ENCODE results near the gene RPS5. TPM values are rescaled to one million over a fixed set of nuclear protein-coding genes. Genes with fewer than 3 reads are reported as not detected.
"Not testable (repeated sequence)": the region's sequence is repeated elsewhere in the genome, so short reads cannot be mapped to it uniquely, and the experiment has no call there.

Gene RPS5
- total RNA-seq, 1 donor from 2014 or later = 1,568 TPM

DNA sequence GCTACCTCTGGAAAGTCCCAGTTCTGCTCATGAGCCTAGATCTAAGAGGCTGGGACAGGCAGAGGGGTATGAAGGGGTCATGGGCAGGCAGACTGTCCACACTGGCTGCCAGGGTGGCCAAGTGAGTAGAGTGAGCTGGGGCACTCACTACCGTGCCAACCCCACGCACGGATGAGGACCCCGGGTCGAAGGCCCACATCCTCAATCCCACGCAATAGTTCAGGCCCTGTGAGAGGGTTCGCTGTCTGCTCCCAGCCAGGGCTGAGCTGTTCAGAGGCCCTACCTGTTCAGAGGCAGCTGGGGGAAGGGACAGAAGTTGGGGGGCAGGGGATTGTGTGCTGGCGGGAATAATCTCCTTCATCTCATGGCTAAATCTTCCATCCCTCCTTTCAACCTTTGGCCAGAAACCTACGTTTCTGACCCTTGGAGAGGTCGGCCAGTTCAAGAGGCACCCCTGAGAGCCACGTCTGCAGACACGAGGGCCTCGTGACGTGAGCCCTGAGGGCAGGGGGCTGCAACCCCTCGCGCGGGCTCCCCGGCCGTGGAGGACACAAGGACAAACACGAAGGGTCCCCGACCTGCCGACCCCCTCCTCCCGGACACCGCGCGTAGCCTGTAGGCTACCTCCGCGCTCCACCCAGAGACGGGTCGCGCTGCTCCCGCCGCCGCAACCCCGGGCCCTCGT is 1.0 kb upstream of the RPS5 start:
- no peak for DNase-seq

DNA sequence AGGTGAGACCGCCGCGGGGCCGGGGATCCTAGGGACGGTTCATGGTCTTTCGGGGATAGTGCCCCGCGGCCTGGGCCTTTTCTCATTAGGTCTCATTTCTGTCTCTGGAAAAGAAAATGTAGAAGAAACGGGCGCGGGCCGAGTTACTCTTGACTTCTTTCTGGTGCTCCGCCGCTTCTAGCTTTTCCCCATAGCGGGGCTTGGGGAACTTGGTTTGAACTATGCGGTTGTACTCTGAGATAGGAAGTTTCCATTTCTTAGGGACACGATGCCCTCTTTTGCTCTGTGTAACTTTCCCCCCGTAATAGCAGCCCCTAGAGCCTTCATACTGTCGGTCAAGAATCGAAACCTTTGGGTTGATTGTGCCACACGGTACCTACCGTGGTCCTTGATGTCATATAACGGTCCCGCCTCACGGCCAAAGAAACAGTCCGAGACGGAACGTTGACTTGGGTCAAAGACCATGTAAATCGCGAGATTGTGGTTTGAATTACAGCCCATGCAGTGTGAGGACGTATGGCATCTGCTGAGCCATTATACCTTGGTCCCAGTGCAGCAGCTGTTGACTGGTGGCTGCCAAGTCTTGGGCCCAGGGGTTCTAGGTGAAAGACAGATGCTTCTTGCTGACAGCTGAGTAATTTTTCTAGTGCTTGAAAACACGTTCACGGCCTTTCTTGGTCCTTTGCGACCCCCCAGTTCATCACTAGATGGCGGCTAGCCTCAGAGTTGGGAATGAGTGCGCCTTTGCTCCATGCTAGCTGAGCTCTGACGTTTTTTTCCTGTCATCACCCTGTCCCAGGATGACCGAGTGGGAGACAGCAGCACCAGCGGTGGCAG is 487 bp downstream of the RPS5 start:
- no peak for DNase-seq

DNA sequence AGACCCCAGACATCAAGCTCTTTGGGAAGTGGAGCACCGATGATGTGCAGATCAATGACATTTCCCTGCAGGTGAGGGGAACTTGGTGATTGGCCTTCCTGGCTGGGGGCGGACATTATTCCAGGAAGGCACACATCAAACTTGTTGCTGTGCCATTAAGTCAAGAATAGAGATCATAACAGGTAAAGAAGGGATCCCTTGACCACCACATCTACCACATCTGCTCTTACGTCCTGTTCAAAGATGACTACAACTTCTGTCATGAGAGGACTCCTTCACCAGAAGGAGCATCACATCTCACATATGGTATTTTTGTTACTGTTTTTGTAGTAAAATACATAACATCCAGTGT is 1.1 kb downstream of the RPS5 start:
- no peak for DNase-seq

DNA sequence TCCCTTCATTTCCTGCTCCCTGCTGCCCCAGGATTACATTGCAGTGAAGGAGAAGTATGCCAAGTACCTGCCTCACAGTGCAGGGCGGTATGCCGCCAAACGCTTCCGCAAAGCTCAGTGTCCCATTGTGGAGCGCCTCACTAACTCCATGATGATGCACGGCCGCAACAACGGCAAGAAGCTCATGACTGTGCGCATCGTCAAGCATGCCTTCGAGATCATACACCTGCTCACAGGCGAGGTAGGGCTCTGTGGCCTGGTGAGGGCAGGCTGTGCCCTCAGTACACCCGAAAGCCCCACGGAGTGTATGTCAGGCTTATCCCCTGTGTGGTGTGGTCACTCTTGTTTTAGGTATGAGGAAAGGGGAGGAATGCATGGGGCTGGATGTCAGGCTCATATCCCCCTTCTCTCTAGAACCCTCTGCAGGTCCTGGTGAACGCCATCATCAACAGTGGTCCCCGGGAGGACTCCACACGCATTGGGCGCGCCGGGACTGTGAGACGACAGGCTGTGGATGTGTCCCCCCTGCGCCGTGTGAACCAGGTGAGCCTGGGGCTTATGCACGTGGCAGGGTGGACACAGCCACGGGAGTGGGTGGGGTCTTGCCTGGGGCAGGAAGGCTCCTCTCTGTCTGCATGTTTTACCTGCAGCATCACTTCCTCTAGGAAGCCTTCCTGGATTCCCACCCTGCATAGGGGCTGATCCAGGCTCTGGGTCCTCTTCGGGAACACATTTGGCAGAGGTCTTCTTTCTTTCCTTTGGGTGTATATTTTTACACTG is 6.1 kb downstream of the RPS5 start:
- DNase-seq = no peak

DNA sequence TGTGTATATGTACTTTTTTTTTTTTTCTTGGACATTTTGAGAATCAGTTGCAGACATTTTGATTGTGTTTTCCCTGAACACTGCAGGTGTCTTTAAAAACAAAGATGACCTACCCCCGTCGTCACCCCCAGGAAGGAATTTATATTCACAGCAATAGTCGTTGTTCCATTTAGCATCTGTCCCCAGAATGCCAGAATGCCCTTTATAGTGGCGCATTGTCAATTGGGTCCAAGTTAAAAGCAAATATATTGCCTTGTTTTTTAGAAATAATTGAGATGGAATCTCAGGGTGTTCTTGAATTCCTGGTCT is 6.6 kb downstream of the RPS5 start:
- DNase-seq = no peak

DNA sequence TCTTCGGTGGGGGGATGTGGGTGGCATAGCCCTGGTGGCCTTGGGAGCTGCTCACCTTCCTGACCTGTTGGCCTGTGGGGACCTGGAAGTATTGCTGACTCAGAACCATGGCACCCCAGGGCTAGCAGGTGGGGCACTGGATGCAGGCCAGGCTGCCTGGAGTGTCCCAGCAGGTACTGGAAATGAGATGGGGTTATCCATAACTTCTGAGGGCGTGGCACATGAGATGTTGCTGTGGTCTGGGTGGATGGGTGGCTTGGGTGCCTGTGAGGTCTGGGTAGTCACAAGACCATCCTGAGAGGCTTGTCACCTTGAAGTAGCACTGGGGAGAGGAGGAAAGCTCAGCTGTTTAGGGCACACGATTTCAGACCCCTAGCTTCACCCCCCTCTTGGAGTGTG is 7.8 kb downstream of the RPS5 start:
- DNase-seq = no peak

DNA sequence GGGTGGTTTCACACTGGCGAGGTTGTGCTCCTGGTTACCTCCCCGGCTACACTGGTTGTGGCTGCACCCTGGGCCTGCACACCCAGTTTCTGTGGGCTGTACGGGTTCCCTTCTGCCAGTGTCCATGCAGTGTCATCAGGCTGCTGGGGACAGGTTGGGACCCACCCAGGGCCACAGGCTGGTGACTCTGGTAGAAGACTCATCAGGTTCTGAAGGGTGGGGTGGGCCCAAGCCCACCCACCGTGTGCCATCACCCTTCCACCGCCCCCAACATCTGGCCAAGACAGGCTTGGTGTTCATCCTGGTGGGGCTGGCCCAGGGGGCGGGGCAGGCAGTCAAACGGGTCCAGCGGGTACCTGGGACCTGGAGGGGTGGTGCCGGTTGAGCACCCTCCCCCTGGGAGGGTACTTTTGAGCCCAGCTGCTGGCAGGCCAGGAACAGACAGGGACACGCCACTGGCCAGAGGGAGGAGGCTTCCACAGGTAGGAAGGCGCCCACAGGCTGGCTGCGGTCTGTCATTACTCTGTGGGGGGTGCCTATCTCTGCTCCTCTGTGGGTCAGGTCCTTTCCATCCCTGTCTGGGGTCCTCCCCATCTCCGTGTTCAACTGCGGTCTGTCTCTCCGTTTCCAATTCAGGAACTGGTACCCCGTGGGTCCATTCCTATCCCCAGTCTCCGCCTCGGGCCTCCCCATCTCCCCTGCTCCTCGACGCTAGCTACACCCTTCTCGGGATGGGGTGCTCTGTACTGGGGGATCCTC is 8.3 kb downstream of the RPS5 start, which contains the start of gene RNF225:
Gene RNF225 (plus strand): TSS at position 437 of the 759 bp plus-strand sequence. CDS start 434 bp downstream, outside the sequence.
- DNase-seq = no peak

DNA sequence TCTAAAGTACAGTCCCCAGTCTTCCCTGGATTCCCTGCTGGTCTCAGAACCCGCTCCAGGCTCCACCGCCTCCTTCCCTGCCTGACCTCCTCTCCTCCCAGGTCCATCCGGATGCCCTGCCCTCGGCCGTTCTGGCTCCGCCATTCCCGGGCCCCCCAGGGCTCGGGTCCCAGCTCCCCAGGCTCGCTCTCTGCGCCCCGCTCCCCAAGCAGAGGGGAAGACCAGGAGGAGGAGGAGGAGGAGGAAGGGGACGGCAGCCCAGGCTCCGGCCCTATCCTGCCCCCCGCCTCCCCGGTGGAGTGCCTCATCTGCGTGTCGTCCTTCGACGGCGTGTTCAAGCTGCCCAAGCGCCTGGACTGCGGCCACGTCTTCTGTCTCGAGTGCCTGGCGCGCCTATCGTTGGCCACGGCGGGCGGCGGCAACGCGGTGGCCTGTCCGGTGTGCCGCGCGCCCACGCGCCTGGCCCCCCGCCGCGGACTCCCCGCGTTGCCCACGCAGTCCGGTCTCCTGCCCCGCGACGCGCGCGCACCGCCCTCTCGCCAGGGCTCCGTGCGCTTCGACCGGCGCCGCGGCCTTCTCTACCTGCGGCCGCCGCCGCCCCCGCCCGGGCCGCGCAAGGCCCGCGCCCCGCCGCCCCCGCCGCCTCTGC is 9.0 kb downstream of the RPS5 start:
- no peak for DNase-seq

DNA sequence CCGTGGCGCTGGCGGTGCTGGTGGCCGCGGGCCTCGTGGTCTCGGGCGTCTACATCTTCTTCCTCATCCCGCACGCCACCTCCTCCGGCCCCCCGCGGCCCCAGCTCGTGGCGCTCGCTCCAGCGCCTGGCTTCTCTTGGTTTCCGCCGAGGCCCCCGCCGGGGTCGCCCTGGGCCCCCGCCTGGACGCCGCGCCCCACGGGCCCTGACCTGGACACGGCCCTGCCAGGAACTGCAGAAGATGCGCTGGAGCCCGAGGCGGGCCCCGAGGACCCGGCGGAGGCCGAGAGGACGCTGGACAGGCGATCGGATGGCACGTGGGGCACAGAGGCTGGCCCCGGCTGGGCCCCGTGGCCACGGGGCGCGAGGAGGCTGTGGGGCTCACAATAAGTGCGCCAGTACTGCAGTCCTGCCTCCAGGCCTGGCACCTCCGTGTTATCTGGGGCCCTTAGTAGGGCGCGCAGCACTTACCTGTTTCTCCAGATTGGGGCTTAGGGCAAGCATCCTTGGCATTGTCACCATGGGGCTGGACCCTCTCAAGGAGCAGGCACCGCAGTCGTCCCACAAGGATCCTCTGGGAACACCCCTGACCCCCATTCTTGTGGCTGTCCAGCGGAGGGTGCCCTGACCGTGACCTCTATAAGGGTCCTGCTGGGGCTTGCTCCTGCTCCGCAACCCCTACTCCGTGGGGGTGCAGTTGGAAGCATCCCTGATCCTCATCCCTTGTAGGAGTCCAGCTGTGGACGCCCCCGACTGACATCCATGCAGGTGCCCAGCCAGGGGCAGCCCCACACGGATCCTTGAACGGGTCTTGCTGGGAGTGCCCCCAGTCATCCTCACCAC is 9.8 kb downstream of the RPS5 start:
- DNase-seq = no peak

DNA sequence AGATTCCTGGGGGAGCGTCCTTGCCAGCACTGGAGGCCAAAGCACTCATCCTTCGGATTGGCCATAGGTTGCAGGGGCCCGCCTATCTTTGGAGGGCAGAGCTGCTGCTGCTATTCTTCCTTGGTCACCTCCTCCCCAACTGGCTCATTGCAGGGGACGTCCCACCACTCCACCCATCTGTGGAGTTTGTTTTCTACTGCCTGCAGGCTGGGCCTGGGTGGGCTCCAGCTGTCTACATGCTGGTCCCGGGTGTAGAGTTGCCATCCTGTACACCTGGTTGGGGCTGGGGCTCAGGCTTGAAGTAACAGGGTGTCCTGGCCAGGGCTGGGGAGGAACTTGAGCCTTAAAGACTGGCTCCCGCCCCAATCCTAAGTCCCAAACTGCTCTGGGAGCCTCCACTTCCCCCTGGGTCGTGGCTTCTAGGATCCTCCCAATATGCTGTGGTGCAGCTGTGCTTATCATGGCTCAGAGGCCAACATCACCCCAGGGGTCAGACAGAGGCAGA is 10.5 kb downstream of the RPS5 start:
- no peak for DNase-seq

DNA sequence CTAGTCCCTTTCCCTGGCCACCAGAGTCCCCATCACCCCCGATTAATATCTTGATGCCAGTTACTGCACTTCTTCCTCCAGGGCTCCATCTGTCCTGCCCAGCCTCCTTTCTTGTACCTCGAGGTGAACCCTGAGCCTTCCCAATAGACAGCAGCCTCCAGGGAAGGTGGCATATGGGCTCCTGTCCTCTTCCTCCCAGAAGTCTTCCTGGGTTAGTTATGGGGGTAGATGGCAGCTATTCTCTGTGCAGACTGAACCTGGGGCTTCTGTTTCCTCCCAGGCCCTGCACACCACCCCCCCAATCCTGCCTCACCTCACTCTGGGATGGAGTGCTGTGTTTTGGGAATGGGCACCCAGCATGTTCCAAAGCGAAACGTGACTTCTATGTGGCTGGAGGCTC is 11.0 kb downstream of the RPS5 start:
- no peak for DNase-seq

DNA sequence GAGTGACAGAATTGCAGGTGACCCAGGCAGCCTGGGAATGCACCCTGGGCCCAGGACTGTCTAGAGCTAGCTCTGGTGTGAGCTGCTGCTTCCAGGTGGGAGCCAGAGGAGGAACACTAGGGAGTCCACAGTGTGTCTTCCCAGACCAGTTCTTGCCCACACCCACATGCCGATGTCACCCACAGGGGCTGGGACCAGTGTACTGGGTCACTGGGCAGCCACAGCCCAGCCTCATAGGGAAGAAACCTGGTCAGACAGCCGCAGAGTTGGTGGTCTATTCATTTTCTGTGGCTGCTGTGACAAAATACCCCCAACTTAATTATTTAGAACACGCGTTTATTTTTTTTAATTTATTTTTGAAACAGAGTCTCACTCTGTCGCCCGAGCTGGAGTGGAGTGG is 11.5 kb downstream of the RPS5 start:
- no peak for DNase-seq

DNA sequence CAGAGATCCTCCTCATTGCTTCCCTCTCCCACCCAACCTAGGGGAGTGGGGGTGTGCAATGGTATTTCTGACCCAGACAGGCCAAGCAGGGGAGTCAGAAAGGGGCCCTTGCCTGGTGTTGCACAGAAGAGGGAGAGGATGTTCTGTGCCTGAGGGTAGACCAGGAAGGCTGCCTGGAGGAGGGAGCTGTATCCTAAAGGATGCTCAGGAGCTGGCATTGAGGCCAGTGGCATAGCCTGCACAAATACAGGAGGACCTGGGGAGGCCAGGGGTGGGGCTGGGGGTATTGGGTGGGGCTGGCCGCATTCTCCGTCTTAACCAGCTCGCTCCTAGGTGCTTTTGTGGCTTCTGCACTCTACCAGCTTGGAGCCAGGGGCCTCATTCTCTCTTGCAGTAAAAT is 12.8 kb downstream of the RPS5 start:
- DNase-seq = no peak

DNA sequence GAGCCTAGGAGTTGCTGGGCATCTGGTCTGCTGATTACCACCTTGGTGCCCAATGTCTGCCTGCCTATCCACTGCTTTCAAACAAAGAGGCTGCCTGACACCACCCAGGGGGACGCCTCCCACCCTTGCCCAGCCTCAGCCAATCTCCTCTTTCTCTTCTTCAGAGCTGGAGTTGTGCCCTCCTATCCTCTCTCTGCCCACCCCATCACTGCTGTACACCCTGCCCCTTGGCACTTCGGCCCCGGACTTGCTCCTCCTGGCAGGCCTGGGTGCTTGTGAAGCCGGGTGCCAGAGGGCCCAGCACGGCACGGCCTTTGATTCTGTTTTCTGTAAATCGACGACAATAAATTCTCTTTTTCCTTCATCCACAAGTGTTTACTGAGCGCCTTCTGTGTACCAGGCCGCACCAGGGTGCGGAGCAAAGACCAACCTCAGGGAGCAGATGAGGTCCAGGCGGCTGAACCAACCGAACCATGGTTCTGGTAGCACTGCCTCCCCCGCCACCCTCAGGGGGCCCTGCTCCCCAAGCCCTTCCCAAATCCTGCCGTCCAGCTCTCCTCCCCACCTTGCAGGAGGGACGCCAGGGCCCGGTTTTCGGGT is 13.3 kb downstream of the RPS5 start:
- DNase-seq = peak; percentile 38

DNA sequence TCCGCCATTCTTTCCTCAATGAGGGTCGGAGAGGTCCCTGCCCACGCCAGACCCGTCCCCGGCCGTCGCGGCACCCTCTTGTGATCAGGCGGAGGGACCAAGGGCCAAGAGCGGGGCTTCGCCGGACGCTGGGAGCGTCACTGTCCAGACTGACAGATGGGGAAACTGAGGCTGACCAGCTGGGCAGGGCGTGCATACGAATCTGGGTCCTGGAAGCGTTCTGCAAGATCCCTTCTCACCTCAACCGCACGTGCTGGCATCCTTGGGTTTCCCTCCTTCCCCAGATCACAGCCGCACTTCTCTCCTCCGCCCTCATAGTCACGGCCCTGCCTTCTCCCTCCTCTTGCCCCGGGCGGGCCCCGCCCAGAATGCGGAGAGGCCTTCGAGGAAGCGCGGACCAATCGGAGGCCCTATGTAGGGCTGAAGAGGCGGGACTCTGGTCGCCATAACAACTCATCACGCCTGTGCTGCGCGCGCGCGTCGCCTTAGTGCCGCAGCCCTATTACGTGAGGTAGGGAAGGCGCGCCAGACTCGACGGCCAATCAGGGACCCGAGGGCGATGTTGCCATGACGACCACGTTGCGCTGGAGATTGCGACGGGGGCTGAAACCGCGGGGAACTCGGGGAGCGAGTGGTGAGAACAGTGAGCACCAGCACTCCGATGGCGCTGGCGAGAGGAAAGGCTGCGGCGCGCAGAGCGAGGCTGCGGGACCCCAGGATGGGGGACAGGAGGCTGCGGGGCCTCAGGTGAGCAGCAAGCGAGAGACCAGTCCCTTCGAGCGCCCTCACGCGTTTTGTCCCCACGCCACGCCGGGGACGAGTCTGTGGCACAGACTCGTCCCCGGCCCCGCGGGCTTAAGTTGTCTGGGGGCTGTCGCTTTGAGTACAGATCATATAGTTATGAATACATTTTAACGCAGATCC is 14.1 kb downstream of the RPS5 start:
- DNase-seq = peak; percentile 99

DNA sequence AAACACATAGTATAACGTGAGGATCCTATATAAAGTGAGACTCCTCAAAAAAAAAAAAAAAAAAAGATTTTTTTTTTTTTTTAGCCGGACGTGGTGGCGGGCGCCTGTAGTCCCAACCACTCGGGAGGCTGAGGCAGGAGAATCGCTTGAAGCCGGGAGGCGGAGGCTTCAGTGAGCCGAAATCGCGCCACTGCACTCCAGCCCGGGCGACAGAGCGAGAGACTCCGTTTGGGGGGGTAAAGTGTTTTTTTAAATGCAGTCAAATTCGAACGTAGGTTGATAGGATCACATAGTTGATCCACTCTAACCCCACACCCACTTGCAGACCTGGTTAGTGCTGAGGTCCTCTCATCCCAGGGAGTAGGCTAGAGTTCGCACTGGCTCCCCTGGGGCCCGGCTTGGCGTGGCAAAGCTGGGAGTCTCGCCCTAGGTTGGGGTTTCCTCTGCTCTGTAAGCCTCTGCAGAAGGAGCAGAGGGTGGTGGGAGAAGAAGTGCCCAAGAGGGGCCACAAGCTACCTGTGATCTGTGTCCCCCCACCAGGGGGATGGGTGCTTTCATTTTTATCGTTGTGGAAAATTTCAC is 14.9 kb downstream of the RPS5 start:
- no peak for DNase-seq

DNA sequence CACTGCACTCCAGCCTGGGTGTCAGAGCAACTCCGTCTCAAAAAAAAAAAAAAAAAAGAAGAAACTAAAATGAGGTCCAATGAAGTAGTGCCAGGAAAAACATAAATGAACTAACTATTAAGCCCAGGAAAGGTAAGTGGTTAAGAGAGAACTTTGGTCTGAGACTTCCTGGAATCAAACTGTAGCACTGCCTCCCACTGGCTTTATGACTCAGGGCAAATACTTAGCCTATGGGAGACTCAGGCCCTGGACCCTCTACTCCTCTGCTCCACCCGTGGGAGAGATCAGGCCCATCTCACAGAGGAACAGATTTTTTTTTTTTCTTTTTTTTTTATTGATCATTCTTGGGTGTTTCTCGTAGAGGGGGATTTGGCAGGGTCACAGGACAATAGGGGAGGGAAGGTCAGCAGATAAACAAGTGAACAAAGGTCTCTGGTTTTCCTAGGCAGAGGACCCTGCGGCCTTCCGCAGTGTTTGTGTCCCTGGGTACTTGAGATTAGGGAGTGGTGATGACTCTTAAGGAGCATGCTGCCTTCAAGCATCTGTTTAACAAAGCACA is 16.9 kb downstream of the RPS5 start:
- not testable (repeated sequence) for DNase-seq
